Right renal pelvis (tissue), 4 donors: Measurements from ENCODE around the gene CYP46A1. TPM values are rescaled to one million over a fixed set of nuclear protein-coding genes. Genes with fewer than 3 reads are reported as not detected.
"Not testable (repeated sequence)": the region's sequence is repeated elsewhere in the genome, so short reads cannot be mapped to it uniquely, and the experiment has no call there.

Experiments
- DNase-seq, 4 donors: peaks; one replicate each; pipeline ENCODE4 v3.0.0-alpha.2; 2013; ENCODE audit warnings: low read depth in 4 of 4, low spot score in 3 of 4, missing footprints in 1 of 4
- polyA plus RNA-seq, 4 donors: library from polyadenylated mRNA; unstranded; fragments of 120-200 nt; gene quantifications; one replicate each; pipeline ENCODE4 v1.2.1, GENCODE V29; 2013; ENCODE audit not compliant: insufficient read length in 4 of 4

CYP46A1 gene
- polyA plus RNA-seq, 4 donors = 1.5 to 2.2 (median 1.7) TPM

- peak in 1 of 4 donors; percentile 57 for DNase-seq
These were observed 68.5 kb downstream of the CYP46A1 start for GRCh38 chr14:99752486-99753121.

- no peak for DNase-seq
These were observed 69.4 kb downstream of the CYP46A1 start for GRCh38 chr14:99753225-99754140.

GRCh38 chr14:99754141-99755067 is 70.3 kb downstream of the CYP46A1 start:
- DNase-seq = no peak

GRCh38 chr14:99755068-99755405 is 70.9 kb downstream of the CYP46A1 start:
- DNase-seq = no peak

GRCh38 chr14:99755629-99756603 is 71.8 kb downstream of the CYP46A1 start:
- no peak for DNase-seq

GRCh38 chr14:99756796-99757195 is 72.7 kb downstream of the CYP46A1 start:
- DNase-seq = no peak

- no peak for DNase-seq
These were observed 73.4 kb downstream of the CYP46A1 start for GRCh38 chr14:99757331-99758070.

- peak in 2 of 4 donors; percentile 67 to 77 for DNase-seq
These were observed 74.2 kb downstream of the CYP46A1 start for GRCh38 chr14:99758121-99758821.

GRCh38 chr14:99758872-99759545 is 74.9 kb downstream of the CYP46A1 start:
- no peak for DNase-seq

GRCh38 chr14:99759546-99759925 is 75.4 kb downstream of the CYP46A1 start:
- no peak for DNase-seq

GRCh38 chr14:99760817-99761216 is 76.7 kb downstream of the CYP46A1 start:
- DNase-seq = no peak

- not testable (repeated sequence) for DNase-seq
These were observed 78.8 kb downstream of the CYP46A1 start for GRCh38 chr14:99762911-99763310.

- DNase-seq = no peak
These were observed 79.6 kb downstream of the CYP46A1 start for GRCh38 chr14:99763527-99764221.

- no peak for DNase-seq
These were observed 80.2 kb downstream of the CYP46A1 start for GRCh38 chr14:99764222-99764706.

GRCh38 chr14:99768381-99768780 is 84.3 kb downstream of the CYP46A1 start:
- DNase-seq = no peak

- DNase-seq = no peak
These were observed 85.0 kb downstream of the CYP46A1 start for GRCh38 chr14:99769123-99769522.

GRCh38 chr14:99769799-99770198 is 85.7 kb downstream of the CYP46A1 start:
- no peak for DNase-seq
